Measurements from ENCODE around the gene PPM1L. TPM values are rescaled to one million over a fixed set of nuclear protein-coding genes. Genes with fewer than 3 reads are reported as not detected.
"Not testable (repeated sequence)": the region's sequence is repeated elsewhere in the genome, so short reads cannot be mapped to it uniquely, and the experiment has no call there.

The PPM1L gene
- total RNA-seq, 1 donor from 2014 or later, result 1.8 TPM

DNA sequence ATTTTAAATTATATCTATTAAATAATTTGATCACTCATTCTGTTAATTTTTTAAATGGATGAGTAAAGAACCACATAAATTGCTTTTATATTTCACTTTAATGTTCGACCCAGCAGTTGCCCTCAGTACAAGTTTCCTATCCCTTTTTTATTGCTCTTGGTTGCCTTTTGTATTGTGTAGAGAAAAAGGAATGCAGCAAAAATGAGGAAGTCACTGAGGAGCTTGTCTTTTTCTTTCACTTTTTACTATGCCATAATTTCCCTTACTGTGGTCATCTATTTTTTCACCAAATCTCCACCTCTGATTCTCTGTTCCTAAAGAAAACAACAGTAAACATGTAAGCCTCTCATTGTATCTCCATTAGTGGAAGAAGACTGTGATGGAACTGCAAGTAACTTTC lies 226.5 kb downstream of the PPM1L start:
- no peak for DNase-seq (ENCODE audit: low read depth, low spot score)

DNA sequence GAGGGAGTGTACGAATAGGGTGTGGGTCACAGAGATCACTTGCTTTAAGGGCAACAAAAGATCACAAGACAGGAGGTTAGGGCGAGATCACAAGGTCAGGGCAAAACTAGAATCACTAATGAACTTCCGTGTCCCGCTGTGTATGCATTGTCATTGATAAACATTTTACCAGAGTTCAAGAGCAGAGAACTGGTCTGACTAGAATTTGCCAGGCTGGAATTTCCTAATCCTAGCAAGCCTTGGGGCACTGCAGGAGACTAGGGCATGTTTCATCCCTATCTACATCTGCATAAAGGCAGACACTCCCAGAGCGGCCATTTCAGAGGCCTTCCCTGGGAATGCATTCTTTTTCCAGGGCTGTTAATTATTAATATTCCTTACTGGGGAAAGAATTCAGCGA lies 227.9 kb downstream of the PPM1L start:
- DNase-seq (ENCODE audit: low read depth, low spot score), result not testable (repeated sequence)

DNA sequence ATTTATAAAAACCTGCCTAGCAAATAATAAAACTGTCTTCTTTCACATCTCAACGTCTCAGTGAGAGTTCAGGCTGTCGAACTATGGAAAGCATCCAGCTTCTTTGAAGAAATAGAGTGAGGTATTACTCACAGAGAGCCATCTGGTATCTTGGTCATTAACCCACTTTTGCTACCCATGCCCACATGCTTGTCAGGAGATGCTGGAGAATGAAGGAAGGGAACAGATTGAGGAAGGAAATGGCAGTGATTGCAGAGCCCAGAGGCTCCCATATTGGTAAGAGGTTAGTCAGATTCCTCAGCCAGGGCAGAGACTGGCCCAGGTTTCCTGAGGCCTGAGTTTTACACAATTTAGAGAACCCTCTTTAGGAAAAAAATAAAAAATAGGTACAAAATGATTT lies 230.0 kb downstream of the PPM1L start:
- DNase-seq (ENCODE audit: low read depth, low spot score), result no peak

DNA sequence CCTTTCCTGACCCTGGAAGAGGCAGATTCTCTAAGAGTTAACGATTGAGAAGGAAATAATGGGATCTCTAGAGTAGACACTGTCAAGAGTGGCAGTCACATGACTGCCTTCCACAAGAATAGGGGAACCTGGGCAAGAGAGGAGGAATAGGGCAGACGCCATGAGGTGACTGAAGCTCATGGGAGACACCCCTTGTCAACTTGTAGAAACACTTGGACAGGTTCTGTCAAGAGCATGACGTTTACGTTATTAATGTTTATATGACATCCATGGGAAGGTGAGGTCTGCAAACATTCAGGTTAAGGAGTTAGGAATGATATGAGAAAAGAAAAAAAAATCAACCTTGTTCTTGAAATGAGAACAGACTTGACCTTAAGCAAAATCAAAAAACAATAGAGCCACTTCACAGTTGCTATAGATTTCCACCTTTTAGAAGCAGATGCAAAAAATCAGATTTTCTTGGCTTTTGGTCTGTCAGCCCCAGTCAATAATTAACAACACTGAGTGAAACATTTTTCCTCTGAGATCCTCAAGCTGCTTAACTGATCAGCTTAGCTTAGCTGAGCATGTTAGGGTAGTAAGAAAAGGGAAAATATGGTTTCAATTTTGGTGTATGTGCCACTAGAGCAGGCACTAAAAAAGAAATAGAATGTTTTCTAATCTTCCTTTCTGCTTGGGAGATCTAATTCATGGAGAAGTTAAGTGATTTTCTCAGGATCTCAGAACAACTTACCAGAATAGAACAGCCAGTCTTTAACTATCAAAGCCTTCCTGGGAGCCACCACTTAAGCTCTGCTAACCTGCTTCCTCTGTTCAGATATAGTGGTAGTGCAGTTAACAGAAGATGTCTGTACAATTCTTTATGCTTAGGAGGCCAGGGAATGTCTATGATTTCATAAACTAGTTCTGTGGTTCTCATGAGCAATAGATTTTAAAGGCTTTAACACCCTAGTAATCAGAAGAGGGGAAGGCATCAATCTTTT lies 232.2 kb downstream of the PPM1L start:
- DNase-seq (ENCODE audit: low read depth, low spot score), result no peak

DNA sequence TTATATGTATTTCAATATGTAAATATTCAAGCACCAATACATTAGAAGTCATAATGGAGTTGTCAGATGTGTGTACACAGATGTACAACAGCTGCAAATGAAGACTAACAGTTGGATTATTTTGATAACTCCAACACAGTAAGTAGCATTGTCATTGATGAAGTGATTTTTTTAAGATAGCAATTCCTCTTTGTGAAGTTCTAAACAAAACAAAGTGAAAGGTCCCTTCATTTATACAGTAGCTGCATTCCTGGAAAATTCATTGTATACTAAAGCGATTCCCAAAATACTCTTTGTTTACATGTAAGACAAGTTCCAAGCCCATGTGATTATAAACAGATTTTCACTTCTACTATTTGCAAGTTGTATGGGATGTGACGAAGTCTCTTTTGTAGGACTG lies 234.4 kb downstream of the PPM1L start:
- no peak for DNase-seq (ENCODE audit: low read depth, low spot score)

DNA sequence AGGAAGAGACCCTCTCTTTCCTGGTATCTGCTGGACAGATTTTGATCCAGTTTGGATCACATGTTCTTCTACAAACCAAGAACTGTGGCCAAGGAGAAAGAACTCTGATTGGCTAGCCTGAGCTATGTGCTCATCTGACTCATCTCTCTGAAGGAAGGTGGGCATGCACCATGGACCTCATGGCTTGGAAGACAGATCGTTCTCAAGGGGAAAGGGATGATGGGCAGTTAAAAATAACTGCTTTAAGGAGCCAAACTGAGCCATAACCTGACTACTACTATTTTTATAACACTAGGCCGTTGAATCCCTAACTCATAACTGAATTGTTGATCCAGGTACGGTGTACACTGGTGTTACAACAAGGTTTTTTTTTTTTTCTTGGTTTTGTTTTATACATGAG lies 236.7 kb downstream of the PPM1L start:
- DNase-seq (ENCODE audit: low read depth, low spot score), result no peak

DNA sequence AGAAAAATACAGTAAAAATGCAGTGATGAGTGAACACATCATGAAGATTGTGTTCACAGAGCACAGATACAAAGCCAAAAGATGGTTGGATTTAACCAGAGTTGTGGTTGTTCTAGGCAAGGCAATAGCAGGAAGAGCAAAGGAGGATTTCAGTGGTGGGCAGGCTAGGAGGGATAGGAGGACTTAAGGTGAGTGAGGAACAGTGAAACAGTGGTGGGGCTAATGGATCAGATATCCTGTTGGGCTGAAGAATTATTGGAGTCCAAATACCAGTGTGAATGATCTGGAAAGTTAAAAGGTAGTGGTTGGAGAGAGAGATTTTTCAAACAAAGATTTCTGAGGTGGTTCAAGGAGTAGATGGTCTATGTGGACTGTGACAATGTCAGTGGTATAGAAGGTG lies 240.8 kb downstream of the PPM1L start:
- no peak for DNase-seq (ENCODE audit: low read depth, low spot score)

DNA sequence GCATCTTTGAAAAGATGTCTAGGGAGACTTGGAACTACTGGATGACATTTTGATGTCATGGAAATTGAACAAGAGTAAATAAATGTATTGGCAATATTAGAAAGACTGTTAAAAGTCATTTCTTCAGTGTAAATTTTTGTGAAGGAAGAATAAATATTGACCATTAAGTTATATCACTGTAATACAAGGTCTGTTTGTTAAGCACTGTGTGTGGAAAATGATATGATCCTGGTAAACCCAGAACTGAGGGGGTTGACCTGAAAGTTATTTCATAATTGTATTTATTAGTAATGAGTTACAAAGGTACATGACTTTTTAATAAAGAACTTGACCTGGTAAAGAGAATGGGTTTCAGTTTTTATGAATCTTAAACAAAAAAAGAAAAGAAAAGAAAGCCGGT lies 242.6 kb downstream of the PPM1L start:
- no peak for DNase-seq (ENCODE audit: low read depth, low spot score)

DNA sequence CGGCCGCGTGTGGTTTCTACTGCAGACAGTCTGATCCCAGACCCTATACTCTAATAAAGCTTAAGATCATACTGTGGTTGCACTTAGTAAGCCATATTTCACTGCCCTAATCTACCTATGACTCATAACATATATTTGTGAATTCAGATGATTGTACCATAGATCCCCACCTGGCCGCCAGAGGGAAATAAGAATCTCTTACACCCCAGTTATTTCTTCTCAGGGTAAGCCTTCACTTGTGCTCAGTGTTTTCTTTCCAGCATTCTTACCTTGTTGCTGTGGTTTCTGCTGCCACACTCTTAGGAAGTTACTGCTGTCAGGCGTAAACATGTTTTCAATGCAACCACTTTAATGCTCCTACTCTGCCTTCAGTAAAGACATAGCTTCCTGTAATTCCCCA lies 243.2 kb downstream of the PPM1L start:
- no peak for DNase-seq (ENCODE audit: low read depth, low spot score)

DNA sequence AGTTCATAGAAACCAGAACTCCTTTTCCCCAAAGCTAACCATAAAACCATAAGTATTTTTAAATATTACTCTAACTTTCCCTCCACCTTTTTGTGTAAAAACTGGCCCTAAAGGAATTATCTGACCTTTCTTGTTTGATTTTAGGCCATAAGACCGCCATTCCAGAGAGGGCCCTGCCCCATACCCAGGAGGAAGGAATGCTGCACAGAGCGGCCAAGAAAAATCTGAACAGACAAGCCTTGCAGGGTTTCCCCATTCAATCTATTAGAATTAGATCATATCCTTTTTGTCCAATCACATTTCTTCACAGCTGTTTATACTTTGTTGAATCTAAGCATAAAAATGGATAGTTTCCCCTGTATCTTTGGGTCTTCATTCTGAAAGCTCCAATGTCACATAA lies 252.1 kb downstream of the PPM1L start:
- DNase-seq (ENCODE audit: low read depth, low spot score), result no peak

DNA sequence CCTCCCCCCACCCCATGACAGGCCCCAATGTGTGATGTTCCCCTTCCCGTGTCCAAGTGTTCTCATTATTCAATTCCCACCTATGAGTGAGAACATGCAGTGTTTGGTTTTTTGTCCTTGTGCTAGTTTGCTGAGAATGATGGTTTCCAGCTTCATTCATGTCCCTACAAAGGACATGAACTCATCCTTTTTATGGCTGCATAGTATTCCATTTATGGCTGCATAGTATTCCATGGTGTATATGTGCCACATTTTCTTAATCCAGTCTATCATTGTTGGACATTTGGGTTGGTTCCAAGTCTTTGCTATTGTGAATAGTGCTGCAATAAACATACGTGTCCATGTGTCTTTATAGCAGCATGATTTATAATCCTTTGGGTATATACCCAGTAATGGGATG lies 254.1 kb downstream of the PPM1L start:
- DNase-seq (ENCODE audit: low read depth, low spot score), result not testable (repeated sequence)

DNA sequence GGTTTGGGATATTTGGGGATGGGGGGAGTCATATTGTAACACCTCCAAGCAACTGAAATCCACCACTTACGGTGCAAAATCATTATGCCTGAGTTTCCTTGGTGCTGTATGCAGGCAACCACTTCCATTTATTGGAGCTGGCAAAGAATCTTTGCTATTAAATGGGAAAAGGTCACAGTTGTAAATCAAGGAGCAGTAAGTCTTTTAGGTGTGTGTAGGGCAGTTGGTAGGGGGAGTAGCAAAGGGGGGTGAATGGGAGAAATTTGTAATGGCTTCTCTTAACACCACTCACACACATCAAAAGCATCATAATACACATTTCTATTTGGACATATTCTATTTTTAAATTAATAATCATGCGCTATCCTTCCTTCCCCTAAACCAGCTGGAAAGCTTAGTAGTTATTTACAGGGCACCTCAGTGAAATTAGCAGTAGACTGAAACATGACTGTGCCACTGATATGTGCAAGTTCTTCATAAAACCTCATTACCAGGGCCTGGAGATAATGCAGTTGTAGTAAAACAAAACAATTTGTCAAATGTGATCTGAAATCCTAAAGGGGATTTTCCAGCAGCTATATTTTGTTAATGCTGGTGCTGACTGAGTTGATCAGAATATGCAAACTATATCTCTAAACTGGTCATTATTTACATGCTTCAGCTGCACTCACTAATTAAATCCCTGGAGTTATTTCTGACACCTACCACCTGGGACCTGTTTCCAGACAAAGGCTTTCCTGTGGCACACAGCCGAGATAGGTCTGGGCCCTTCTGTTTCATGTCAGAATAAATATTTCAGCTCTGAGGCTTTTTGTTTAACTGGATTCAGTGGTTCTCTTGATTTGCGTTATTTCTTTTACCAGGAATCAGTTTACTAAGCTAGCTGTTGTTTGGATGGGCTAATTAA lies 259.1 kb downstream of the PPM1L start:
- no peak for DNase-seq (ENCODE audit: low read depth, low spot score)

DNA sequence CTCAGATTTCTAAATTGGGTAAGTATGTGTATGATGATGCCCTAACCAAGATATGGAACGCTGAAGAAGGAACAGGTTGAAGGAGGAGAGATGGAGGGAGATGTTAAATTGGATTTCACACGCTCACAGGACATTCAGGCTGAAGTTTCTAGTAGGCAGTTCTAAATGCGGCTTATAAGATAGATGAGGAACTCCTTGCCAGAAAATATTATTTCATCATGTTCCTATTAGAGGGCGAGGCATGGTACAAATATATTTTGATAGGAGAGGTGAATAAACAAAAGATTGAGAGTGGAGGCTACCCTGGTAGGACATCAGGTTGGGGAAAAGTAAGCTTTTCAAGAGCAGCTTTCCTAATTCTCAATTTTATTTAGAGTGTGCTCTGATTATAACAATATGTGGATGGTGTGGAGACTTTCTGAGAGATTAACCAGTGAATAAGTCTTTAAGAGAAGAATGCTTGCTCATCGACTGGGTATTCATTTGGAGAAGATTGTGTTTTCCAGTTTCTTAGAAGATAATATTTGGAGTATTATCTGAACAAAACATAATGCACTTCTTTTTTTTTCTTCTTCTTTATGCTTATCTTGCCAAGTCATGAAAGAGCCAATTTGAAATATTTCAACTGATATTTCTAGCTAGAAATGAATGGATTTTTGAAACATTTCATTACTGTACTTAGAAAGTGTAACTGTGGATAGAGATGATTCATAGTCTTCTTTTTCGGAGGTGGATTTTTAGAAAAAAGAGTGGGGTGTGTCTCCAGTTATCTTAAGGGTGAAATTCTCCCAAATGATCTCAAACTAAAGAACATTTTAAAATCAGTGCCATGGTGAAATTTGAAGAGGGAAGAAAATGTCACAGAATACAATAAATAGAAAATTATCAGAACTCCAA lies 260.6 kb downstream of the PPM1L start:
- no peak for DNase-seq (ENCODE audit: low read depth, low spot score)

DNA sequence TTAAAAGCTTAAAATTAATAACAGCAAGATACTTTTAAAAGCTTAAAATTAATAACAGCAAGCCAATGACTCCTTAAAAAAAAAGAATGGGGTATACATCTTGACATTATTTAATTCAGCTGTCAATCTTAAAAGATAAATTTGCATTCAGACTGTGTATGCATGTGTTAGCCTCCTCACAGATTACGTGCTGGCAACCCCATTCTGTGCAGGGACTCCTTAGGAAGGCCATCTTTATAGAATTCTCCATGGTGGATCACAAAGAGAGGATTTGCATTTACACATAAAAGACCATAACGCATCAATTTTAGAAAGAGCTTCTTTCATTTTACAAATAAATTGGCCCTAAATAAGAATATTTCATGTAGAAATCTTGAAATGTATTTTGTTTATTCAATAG lies 261.9 kb downstream of the PPM1L start:
- no peak for DNase-seq (ENCODE audit: low read depth, low spot score)

DNA sequence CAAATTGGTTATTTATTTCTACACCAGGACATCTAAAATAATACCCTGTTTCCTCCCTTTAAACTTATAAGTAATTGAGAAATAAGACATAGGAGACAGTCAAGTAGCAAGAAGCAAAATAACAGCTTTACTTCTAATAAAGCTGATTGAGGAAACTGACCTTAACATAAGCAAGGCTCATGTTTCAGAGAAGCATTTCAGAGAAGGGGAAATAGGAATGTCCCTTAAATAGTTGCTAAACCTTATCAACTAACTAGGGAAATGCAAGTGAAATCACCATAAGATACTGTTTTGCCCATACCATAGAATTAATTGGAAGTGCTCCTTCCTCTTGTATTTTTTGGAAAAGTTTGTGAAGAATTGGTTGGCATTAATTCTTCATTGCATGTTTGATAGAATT lies 264.2 kb downstream of the PPM1L start:
- DNase-seq (ENCODE audit: low read depth, low spot score), result no peak

DNA sequence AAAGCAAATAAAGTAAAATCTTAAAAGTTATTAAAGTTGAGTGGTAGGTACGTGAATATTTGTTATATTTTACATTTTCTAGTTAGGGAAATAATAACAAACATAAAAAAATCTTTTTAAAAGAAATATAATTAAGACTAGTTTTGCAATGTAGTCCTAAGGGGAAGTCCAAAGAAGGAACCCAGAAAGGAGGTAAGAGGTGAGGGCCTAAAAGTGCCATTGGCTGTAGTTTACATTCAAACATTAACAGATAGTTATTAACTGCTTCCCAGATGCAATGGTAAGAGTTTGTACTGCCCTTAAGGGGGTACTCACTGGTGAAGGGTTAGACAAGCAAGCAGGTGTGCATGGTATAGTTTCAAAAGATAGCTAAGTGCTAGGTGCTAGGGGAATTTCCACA lies 269.9 kb downstream of the PPM1L start:
- no peak for DNase-seq (ENCODE audit: low read depth, low spot score)

DNA sequence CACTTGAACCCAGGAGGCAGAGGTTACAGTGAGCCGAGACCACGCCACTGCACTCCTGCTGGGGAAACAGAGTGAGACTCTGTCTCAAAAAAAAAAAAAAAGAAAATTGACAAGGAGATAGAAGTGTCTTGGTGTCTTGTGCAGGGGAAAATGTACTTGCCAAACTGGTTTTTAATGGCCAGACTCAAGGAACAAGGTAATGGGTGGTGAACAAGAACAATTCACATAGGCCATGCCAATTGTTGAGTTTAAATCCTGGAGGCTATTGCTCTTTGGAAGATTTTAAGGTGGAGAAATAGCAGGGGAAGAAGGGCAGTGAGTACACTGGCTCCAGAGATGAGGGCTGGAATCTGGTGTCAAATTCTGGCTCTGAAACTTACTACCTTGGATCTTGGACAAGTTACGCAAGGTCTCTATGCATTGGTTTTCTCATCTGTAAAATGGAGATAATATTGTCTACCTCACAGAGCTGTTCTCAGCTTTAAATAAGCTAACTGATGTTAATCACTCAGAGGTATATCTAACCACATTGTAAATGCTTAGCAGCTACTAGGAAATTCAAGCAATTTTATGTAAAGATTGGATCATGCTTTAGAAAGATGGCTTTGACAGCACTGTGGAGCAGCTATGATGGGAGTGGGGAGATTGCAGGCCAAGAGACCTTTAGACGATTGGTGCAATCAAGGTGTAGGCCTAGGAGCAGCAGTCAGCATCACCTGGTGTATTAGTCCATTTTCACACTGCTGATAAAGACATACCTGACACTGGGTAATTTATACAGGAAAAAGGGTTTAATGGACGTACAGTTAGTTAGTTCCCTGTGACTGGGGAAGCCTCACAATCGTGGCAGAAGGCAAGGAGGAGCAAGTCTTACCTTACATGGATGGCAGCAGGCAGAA lies 270.8 kb downstream of the PPM1L start:
- DNase-seq (ENCODE audit: low read depth, low spot score), result no peak

DNA sequence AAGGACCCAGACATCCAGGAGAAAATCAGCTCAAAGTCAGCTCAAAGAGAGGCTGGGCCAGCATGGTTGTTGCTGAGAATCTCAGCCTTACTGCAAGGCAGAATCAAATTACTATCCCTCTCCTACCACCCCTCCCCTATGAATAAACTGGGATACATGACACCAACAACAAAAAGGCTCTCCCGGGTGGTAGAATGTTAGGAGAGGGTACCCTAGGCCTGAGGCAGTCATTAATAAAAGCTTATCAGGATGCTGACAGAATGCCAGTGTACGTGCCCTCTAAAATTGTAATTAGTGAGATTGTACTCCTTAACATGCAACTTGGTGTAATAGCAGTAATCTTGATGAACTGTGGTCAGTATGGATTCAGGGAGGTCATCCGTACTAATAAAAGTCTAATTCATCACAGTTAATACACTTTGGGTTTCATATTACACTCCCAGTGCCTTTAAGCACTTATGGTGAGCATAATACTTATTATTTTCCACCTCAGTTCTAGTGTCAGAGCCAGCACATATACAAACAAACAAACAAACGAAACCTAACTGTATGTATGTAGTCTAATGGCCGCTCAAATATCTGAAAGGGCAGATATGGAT lies 272.6 kb downstream of the PPM1L start:
- no peak for DNase-seq (ENCODE audit: low read depth, low spot score)

DNA sequence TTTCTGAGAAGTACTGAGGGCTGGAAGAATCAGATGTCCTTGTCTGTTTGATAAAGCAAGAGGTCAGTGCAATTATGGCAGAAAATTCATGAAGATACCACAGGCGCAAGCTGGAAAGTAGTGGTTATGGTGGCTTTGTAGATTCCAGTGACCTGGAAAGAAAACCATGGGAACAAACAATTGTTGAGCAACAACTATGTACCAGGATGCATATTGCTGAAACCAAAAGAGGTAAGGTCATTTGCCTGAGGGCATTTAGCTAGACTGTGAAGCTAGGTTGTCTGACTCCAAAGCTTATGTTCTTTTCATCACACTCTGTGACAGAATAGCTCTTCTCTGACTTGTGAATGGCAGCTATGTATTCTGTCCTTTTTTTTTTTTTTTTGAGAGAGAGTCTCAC lies 275.1 kb downstream of the PPM1L start:
- no peak for DNase-seq (ENCODE audit: low read depth, low spot score)
